Stimulated activated CD4-positive, alpha-beta T cell treated with anti-CD3 and anti-CD28 coated beads, Interleukin-1b, Interleukin-23, amount 100 ng/mL, for 1 hour (primary cell): ENCODE data around the gene CXCL12.

Experiments
- DNase-seq, 2 donors: peaks; one replicate each; pipeline ENCODE4 v3.0.0-alpha.2; 2020; ENCODE audit warnings: low read depth in 2 of 2

CXCL12 gene

GRCh38 chr10:44362866-44363711 is 21.8 kb downstream of the CXCL12 start:
- DNase-seq = no peak

DNA sequence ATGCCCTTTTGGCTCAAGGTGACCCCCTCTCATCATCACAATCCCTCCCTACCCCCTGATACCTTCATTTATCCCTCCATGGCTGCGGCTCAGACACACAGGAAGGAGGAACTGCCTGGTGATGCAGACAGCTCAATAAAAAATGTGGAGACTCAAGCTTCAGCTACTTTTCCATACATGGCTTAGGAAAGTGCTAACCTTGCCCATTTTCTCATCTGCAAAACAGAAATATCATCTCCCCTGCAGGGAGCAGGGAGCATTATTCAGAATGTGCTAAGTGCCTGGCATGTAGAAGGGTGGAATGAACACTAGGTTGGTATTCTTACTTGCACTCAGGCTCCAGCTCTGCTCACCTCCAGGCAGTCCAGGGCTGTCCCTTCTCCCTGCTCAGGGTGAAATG is 23.8 kb downstream of the CXCL12 start:
- DNase-seq = no peak

GRCh38 chr10:44358080-44358771 is 26.7 kb downstream of the CXCL12 start:
- no peak for DNase-seq

DNA sequence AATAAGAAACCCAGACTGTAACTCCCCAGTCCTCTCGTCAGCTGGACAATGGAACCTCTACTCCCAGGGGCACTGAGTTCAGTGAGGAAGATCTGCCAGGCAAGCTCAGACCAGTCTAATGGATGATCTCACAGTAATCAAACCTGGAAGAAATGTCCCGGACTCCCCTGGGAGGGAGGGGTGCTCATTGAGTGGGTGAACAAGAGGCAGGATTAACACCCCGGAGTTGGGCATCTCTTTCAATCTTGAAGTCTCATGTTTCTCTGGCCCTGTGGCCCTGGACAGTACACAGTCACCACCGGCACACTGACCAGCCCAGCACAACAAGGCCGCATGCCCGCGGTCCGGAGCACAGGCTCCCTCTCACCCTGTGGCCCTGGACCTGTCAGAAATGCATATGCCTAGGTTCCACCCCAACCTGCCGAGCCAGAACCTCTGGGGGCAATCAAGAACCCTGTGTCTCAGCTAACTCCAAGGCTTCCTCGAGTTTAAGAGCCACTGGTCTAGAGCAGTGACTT is 27.8 kb downstream of the CXCL12 start:
- DNase-seq = no peak

- DNase-seq = no peak
These were observed 28.5 kb downstream of the CXCL12 start for GRCh38 chr10:44356139-44357022.

DNA sequence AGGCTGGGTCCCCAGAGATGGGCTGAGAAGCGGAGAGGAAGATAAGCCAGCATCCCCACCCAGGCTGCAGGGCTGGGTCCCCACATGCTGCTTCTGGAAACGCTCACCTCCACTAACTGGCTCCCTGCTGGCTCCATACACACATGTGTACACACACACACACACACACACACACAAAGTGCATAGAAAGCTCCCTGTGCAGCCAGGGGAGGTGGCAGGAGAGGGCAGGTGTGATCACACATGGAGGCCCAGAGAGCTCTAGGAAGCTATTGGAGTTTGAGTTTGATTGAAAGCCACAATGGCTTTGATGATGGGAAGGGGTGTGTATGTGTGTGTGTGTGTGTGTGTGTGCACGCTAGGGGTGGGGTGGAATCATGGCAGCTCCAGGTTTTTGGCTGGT is 29.3 kb downstream of the CXCL12 start:
- DNase-seq = no peak

GRCh38 chr10:44354771-44355170 is 30.1 kb downstream of the CXCL12 start:
- DNase-seq = no peak

- DNase-seq = no peak
These were observed 31.2 kb downstream of the CXCL12 start for GRCh38 chr10:44353721-44354120.

GRCh38 chr10:44353128-44353390 is 31.8 kb downstream of the CXCL12 start:
- DNase-seq = no peak

GRCh38 chr10:44352316-44353127 is 32.4 kb downstream of the CXCL12 start:
- DNase-seq = no peak

- no peak for DNase-seq
These were observed 36.4 kb downstream of the CXCL12 start for GRCh38 chr10:44348496-44348895.

- DNase-seq = no peak
These were observed 37.1 kb downstream of the CXCL12 start for GRCh38 chr10:44347609-44348400.

GRCh38 chr10:44344727-44345126 is 40.2 kb downstream of the CXCL12 start:
- no peak for DNase-seq

GRCh38 chr10:44343843-44344242 is 41.1 kb downstream of the CXCL12 start:
- DNase-seq = no peak

DNA sequence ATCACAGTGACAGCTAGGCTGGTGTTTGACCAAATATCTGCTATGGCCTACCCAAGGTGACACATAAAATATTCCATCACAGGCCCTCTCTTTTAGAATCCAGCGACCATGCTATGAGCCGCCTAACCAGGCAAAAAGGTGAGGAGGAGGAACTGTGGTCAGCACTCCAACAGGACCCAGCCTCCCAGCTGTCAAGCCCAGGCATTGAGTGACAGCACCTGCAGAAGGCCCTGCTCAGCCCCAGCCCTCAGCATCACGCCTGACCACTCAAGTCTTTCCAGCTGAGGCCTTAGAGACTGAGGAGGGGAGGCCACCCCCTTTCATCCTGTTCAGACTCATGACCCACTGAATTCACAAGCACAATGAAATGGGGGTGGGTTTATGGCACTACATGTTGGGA is 43.0 kb downstream of the CXCL12 start:
- DNase-seq = no peak

DNA sequence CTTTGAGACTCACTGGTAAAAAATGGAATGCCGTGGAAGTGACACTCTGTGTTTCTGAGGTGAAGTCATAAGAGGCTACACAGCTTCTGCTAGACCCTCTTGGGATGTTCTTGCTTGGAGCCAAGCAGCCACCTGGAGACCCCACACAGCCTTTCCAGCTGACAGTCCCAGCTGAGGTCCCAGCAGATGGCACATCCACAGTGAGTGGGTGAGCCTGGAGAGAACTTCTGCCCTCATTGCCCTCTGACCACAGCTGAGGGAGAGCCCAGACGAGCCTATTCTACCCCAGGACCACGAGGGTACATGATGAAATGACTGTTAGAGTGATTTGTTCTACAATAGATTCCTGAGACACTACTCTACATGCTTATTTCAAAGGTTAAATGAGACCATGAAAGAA is 44.3 kb downstream of the CXCL12 start:
- DNase-seq = no peak

DNA sequence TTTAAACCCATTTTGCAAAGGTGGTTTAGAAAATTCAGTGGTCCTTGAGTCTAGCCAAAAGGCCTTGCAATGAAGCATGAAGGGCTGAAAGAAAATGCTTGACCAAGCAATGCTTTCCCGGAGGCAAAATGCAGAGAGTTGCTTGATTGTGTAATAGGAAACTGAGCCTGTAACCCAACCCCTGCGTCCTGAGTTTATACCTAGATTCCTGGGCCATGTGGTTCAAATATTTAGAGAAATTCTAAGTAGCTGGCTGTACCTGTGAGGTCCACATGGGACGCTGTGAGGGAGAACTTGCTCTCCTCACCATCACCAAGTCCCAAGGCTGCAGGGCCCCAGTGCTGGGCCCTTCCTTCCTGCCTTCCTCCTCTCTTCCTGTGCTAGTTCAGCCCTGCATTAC is 45.7 kb downstream of the CXCL12 start:
- no peak for DNase-seq

- DNase-seq = no peak
These were observed 47.8 kb downstream of the CXCL12 start for GRCh38 chr10:44337081-44337480.

DNA sequence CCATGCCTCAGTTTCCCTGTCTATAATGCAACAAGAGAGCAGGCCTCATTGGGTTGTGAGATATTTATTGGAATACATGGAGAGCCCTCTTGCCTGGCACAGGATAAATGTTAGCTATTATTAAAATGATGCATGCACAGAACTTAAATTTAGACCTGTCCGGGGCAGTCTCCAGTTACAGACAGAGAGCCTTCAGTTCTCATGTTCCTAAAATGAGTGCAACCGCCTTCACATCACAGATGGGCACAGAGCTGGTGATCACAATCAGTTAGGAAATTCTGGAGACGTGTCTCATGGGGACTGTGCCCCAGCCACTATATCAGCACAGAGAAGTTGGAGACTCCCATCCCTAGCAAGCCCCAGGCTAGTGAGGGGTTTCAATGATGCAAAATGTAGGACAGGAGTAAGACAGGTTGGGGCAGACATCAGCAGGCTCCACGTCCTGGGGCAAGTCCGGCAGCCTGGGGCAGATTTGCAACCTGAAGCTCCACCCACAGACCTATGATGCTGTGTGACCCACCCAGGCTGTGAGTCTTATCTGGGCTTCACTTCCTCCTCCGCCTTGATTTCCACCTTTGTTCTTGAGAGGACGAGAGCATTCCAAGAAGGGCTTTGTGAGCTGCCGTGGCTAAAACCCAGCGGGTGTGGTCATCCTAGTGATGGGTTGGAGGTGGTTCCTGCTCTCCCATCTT is 49.4 kb downstream of the CXCL12 start:
- DNase-seq = no peak

DNA sequence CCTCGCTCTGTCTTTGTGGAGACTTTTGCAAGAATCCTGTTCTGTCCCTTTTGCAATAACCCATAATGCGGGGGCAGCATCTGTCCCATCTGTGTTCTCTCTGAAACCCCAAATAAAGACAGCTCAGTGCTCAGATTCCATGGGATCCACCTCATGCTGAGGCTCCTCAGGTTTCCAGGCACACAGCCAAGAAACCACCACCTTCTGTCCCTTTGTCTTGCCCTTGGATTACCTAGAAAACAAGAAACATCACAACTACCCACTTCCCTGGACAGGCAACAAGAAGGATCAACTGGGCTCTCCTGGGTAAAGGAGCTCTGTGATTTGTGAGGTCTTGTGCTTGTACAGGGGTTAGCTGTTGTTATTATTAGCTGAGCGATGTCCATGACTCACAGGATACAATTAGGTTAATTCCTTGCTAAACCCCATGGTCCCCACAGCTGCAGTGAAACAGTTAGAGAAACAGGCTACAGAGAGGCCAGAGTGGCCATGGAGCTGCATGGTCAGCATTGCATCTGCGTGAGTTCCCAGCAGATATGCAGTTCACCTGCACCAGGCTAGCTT is 50.2 kb downstream of the CXCL12 start:
- no peak for DNase-seq
